Testis (tissue), 3 donors: ENCODE results near the gene AKIRIN1. TPM values are rescaled to one million over a fixed set of nuclear protein-coding genes. Genes with fewer than 3 reads are reported as not detected.
A peak's percentile ranks its signal among the peaks of the same experiment; 100 is the strongest.

Source experiments
- DNase-seq: peaks from one replicate; pipeline ENCODE4 v3.0.0-alpha.2; 2019
- H3K27ac ChIP-seq, 2 donors: fragments of 200-600 bp; sonication (generic); one replicate each; pipeline ENCODE4 v1.5.1; 2019
- H3K27me3 ChIP-seq: fragments of 200-600 bp; sonication (generic); one replicate; pipeline ENCODE4 v1.5.1; 2019
- H3K36me3 ChIP-seq: fragments of 200-600 bp; sonication (generic); one replicate; pipeline ENCODE4 v1.5.1; 2017; ENCODE audit warnings: low read depth; ENCODE audit errors: missing control alignments
- H3K4me1 ChIP-seq: fragments of 200-600 bp; sonication (generic); one replicate; pipeline ENCODE4 v1.5.1; 2019
- H3K4me3 ChIP-seq, 2 donors: fragments of 200-600 bp; sonication (generic); one replicate each; pipeline ENCODE4 v1.5.1; 2017 to 2019
- H3K9me3 ChIP-seq: fragments of 200-600 bp; sonication (generic); one replicate; pipeline ENCODE4 v1.5.1; 2017
- CTCF ChIP-seq, 3 experiments: fragments of 450-650 bp in 2 of 3; fragments of 200-600 bp in 1 of 3; sonication (generic) in 1 of 3; IDR thresholded peaks; one replicate each; pipeline ENCODE4 v1.5.1; 2016 to 2019; ENCODE audit warnings: antibody characterized with exemption in 3 of 3, mild to moderate bottlenecking in 2 of 3, moderate library complexity in 1 of 3
- POLR2A ChIP-seq: fragments of 450-650 bp; IDR thresholded peaks from one replicate; pipeline ENCODE4 v1.6.1; 2017; ENCODE audit warnings: antibody characterized with exemption, mild to moderate bottlenecking, moderate library complexity
- WGBS, 2 donors: methylation state at CpG; one replicate each; pipeline ENCODE4 v1.1.5; 2018; 5-methylcytosine and 5-hydroxymethylcytosine counted together
- intact Hi-C: fragments of 100-400 bp; cut with DNase I; formaldehyde crosslinking; loops from one replicate; pipeline ENCODE4 v1.15.1; 2023; ENCODE audit warnings: low total_unique reads
- polyA plus RNA-seq: library from polyadenylated mRNA; stranded (reverse); fragments of 350-450 nt; fragmentation: Illumina TruSeq; extraction: RNeasy Lipid Tissue Mini Kit (QIAGEN cat#74804); gene quantifications from one replicate; pipeline ENCODE4 v1.2.3, GENCODE V29; 2014; ENCODE audit warnings: low read depth, low replicate concordance; ENCODE audit not compliant: insufficient read depth
- total RNA-seq, 2 donors: library from RNA; depleted of rRNA; stranded (reverse); fragments of >200 nt; gene quantifications; one replicate each; pipeline ENCODE4 v1.2.3, GENCODE V29; 2016

Gene AKIRIN1
- total and polyA plus RNA-seq, 3 donors from 2014 or later, result 134 to 169 (median 138) TPM

GRCh38 chr1:38989979-38990378 is 1.1 kb upstream of the AKIRIN1 start:
- Histone ChIP-seq H3K9me3 (no peaks in the 10 kb centered on the region), H3K27me3 (no peaks in the 10 kb centered on the region), H3K4me1 (peaks cover 11% of the 10 kb centered on the region), H3K27ac (peak overlapping the region in 1 of 2 donors; percentile 94), H3K36me3 (no peaks in the 10 kb centered on the region), H3K4me3 (no peak overlapping the region)
- DNase-seq, result no peak
- TF ChIP-seq POLR2A (no peak), CTCF (IDR thresholded peaks at IDR 0.05) (no peak)
- intact Hi-C loops, result no loop called here
- WGBS, 2 donors, result 50 to 58% methylated on average over 2 of the region's 2 CpGs

GRCh38 chr1:38990386-38990737 is 714 bp upstream of the AKIRIN1 start:
- no peak for DNase-seq
- no peaks in the 10 kb centered on the region for H3K36me3 ChIP-seq
- peak overlapping the region; percentile 98 to 100 for H3K4me3 ChIP-seq
- H3K27ac ChIP-seq, result peak overlapping the region; percentile 88 to 94
- no peaks in the 10 kb centered on the region for H3K9me3 ChIP-seq
- no peaks in the 10 kb centered on the region for H3K27me3 ChIP-seq
- TF ChIP-seq POLR2A (no peak), CTCF (IDR thresholded peaks at IDR 0.05) (no peak)
- WGBS, 2 donors, result 15 to 33% methylated on average over 5 of the region's 5 CpGs
- peaks cover 13% of the 10 kb centered on the region for H3K4me1 ChIP-seq
- intact Hi-C loops, result no loop called here

- 0 to 1% methylated on average over 20 to 30 of the region's 30 CpGs for WGBS, 2 donors
- H3K4me3 ChIP-seq, result peak overlapping the region; percentile 98 to 100
- DNase-seq, result peak; percentile 43
- H3K27me3 ChIP-seq, result no peaks in the 10 kb centered on the region
- intact Hi-C loops, result no loop called here
- H3K9me3 ChIP-seq, result no peaks in the 10 kb centered on the region
- peak overlapping the region; percentile 88 to 94 for H3K27ac ChIP-seq
- no peak for TF ChIP-seq POLR2A
- TF ChIP-seq CTCF (IDR thresholded peaks at IDR 0.05), result no peak
- no peaks in the 10 kb centered on the region for H3K36me3 ChIP-seq
- H3K4me1 ChIP-seq, result peaks cover 24% of the 10 kb centered on the region
Observed at GRCh38 chr1:38991638-38992411, 749 bp downstream of the AKIRIN1 start.

GRCh38 chr1:38992412-38993111 is 1.5 kb downstream of the AKIRIN1 start:
- no peak for DNase-seq
- TF ChIP-seq CTCF (IDR thresholded peaks at IDR 0.05) (no peak), POLR2A (no peak)
- H3K9me3 ChIP-seq, result no peaks in the 10 kb centered on the region
- H3K36me3 ChIP-seq, result no peaks in the 10 kb centered on the region
- peak overlapping the region; percentile 98 to 100 for H3K4me3 ChIP-seq
- no peaks in the 10 kb centered on the region for H3K27me3 ChIP-seq
- peak overlapping the region; percentile 51 to 88 for H3K27ac ChIP-seq
- peaks cover 31% of the 10 kb centered on the region for H3K4me1 ChIP-seq
- 13 to 17% methylated on average over 11 of the region's 11 CpGs for WGBS, 2 donors
- intact Hi-C loops, result no loop called here
